Transverse colon (tissue), 4 donors: ENCODE data around the gene MEGF11. TPM values are rescaled to one million over a fixed set of nuclear protein-coding genes. Genes with fewer than 3 reads are reported as not detected.

Experiments
- DNase-seq: peaks from one replicate; pipeline ENCODE4 v3.0.0-alpha.2; 2019
- H3K27ac ChIP-seq, 4 donors: fragments of 200-600 bp; sonication (generic); 2 replicates each; pipeline ENCODE4 v1.5.1; 2016 to 2018; ENCODE audit warnings: inconsistent platforms in 4 of 4
- H3K27me3 ChIP-seq: fragments of 200-600 bp; sonication (generic); 2 replicates; pipeline ENCODE4 v1.5.1; 2017; ENCODE audit warnings: inconsistent platforms
- H3K36me3 ChIP-seq, 4 donors: fragments of 200-600 bp; sonication (generic); 2 replicates each; pipeline ENCODE4 v1.5.1; 2017 to 2019; ENCODE audit warnings: inconsistent platforms in 4 of 4
- H3K4me1 ChIP-seq, 4 donors: fragments of 200-600 bp; sonication (generic); 2 replicates each; pipeline ENCODE4 v1.5.1; 2017 to 2020; ENCODE audit warnings: inconsistent platforms in 4 of 4
- H3K4me3 ChIP-seq, 4 donors: fragments of 200-600 bp; sonication (generic); 1 replicate in 1 of 4; 2 replicates in 3 of 4; pipeline versions ENCODE4 v1.5.1 to v1.6.1; 2017 to 2019; ENCODE audit warnings: inconsistent platforms in 4 of 4
- H3K9me3 ChIP-seq, 2 donors: fragments of 200-600 bp; sonication (generic); 2 replicates each; pipeline ENCODE4 v1.5.1; 2017 to 2019; ENCODE audit warnings: inconsistent platforms in 2 of 2
- EP300 ChIP-seq: sonication (generic); formaldehyde crosslinking; IDR thresholded peaks from one replicate; pipeline ENCODE4 v1.6.1; 2017; ENCODE audit warnings: antibody characterized with exemption, low read depth
- POLR2A ChIP-seq: fragments of 450-650 bp; IDR thresholded peaks from one replicate; pipeline ENCODE4 v1.6.1; 2016; ENCODE audit warnings: antibody characterized with exemption, mild to moderate bottlenecking, moderate library complexity
- POLR2AphosphoS5 ChIP-seq, 3 donors: sonication (generic); formaldehyde crosslinking; IDR thresholded peaks; one replicate each; pipeline ENCODE4 v1.6.1; 2016; ENCODE audit warnings: antibody characterized with exemption in 3 of 3
- WGBS, 2 donors: methylation state at CpG; one replicate each; pipeline ENCODE4 v1.1.5; 2018; ENCODE audit warnings: low coverage in 1 of 2; 5-methylcytosine and 5-hydroxymethylcytosine counted together
- in situ Hi-C, 4 donors: fragments of 200-750 bp; cut with MboI; loops; one replicate each; pipeline versions ENCODE4 v1.15.0 to v1.15.1; 2017; ENCODE audit warnings: low sequenced_read_pairs in 3 of 4, low pct_ligation_motif_present in 1 of 4, low pct_unique_long_range_greater_than_20kb in 1 of 4
- intact Hi-C: fragments of 100-400 bp; cut with DNase I; formaldehyde crosslinking; loops from one replicate; pipeline ENCODE4 v1.15.1; 2023; ENCODE audit warnings: low total_unique reads
- total RNA-seq, 4 donors: library from RNA; depleted of rRNA; stranded (reverse); fragments of >200 nt; gene quantifications; one replicate each; pipeline ENCODE4 v1.1.0, GENCODE V29; 2016
- TF ChIP-seq, protein P1 (sequence below), 5 experiments: fragments of 200-600 bp in 3 of 5; fragments of 450-650 bp in 2 of 5; sonication (generic) in 3 of 5; IDR thresholded peaks; 1 replicate in 2 of 5; 2 replicates in 3 of 5; pipeline ENCODE4 v1.5.1; 2016 to 2017; ENCODE audit warnings: antibody characterized with exemption in 5 of 5, inconsistent platforms in 3 of 5, mild to moderate bottlenecking in 2 of 5, moderate library complexity in 1 of 5

Gene MEGF11
- total RNA-seq, 4 donors from 2014 or later, result 0.16 TPM; not detected in 3

DNA sequence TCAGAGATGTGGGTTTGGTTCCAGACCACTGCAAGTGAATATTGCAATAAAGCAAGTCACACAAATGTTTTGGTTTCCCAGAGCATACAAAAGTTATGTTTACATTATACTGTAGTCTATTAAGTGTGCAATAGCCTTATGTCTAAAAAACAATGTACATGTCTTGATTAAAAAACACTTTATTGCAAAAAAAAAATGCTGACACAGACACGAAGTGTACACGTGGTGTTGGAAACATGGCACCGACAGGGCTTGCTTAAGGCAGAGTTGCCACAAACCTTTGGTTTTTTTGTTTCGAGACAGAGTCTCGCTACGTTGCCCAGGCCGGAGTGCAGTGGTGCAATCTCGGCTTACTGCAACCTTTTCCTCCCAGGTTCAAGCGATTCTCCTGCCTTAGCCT lies 334.2 kb downstream of the MEGF11 start:
- intact Hi-C loops, result no loop called here
- peaks cover 0 to 6% (median 0%) of the 10 kb centered on the region in 4 donors for H3K4me1 ChIP-seq
- no peak overlapping the region for H3K27ac ChIP-seq
- no peaks in the 10 kb centered on the region for H3K9me3 ChIP-seq
- no peaks in the 10 kb centered on the region for H3K27me3 ChIP-seq
- no peaks in the 10 kb centered on the region for H3K36me3 ChIP-seq
- TF ChIP-seq, protein P1, sequence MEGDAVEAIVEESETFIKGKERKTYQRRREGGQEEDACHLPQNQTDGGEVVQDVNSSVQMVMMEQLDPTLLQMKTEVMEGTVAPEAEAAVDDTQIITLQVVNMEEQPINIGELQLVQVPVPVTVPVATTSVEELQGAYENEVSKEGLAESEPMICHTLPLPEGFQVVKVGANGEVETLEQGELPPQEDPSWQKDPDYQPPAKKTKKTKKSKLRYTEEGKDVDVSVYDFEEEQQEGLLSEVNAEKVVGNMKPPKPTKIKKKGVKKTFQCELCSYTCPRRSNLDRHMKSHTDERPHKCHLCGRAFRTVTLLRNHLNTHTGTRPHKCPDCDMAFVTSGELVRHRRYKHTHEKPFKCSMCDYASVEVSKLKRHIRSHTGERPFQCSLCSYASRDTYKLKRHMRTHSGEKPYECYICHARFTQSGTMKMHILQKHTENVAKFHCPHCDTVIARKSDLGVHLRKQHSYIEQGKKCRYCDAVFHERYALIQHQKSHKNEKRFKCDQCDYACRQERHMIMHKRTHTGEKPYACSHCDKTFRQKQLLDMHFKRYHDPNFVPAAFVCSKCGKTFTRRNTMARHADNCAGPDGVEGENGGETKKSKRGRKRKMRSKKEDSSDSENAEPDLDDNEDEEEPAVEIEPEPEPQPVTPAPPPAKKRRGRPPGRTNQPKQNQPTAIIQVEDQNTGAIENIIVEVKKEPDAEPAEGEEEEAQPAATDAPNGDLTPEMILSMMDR (IDR thresholded peaks at IDR 0.05), result no peak
- TF ChIP-seq POLR2A (no peak), EP300 (no peak), POLR2AphosphoS5 (IDR thresholded peaks at IDR 0.05) (no peak)
- H3K4me3 ChIP-seq, result no peak overlapping the region
- DNase-seq, result no peak
- 90 to 92% methylated on average over 7 to 9 of the region's 9 CpGs for WGBS, 2 donors
- in situ Hi-C loops, result no loop called here

DNA sequence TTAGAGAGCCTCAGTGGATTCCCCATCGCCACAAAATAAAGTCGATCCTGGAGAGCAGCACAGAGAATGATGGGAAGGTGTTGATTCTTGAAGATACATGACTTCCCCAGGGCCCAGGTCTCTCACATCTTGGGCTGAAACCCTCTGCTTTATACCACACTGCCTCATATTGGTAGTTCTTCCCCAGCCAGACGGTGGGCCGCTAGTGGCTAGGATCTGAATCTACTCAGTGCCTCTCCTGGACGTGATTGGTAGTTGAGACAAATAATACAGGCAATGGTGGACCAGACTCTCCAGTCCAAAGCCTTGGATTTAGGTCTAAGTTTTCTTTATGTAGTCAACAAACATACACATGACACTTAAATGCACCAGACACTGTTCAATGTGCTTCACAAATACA lies 334.6 kb downstream of the MEGF11 start:
- intact Hi-C loops, result no loop called here
- TF ChIP-seq, protein P1 (IDR thresholded peaks at IDR 0.05), result no peak
- no peak for TF ChIP-seq POLR2A
- no peak for TF ChIP-seq POLR2AphosphoS5 (IDR thresholded peaks at IDR 0.05)
- TF ChIP-seq EP300, result no peak
- H3K27me3 ChIP-seq, result no peaks in the 10 kb centered on the region

DNA sequence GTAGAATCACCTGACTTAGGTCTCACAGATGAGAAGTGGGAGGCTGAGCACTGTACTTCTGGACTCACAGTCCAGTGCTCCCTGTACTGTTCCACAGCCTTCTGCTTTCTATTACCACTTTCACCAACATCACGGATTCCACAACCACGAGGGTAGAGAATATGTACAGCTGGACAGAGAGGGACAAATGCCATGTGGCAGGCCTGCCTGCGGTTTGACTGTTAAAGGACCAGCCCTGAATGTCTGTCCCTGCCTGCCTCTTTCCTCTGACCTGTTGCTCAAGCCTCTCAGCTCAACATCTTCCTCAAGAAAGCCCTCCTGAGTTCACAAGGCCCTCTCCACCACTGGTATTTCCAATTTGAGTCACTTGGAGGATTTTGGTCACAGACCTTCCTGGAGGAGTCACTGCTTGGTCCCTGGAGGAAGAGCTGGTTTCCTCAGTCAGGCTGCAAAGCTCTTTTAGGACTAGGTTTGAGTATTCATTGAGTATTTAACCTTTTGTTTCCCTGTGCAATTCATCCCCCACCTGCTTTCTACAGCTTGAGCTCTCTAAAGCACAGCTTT lies 335.1 kb downstream of the MEGF11 start:
- Histone ChIP-seq H3K27ac (no peak overlapping the region), H3K4me3 (no peak overlapping the region), H3K27me3 (no peaks in the 10 kb centered on the region), H3K4me1 (peaks cover 0 to 6% (median 0%) of the 10 kb centered on the region in 4 donors), H3K36me3 (no peaks in the 10 kb centered on the region), H3K9me3 (no peaks in the 10 kb centered on the region)
- TF ChIP-seq, protein P1 (IDR thresholded peaks at IDR 0.05), result no peak
- TF ChIP-seq POLR2A (no peak), EP300 (no peak), POLR2AphosphoS5 (IDR thresholded peaks at IDR 0.05) (no peak)
- in situ Hi-C loops, result no loop called here
- 78% methylated on average over 3 of the region's 3 CpGs; no CpG with 5 or more reads in 1 of the 2 donors for WGBS, 2 donors
- intact Hi-C loops, result no loop called here
- DNase-seq, result no peak

More for the DNA sequence above, 334.6 kb downstream of the MEGF11 start:
- Histone ChIP-seq H3K9me3 (no peaks in the 10 kb centered on the region), H3K27ac (no peak overlapping the region), H3K4me3 (no peak overlapping the region), H3K4me1 (peaks cover 0 to 6% (median 0%) of the 10 kb centered on the region in 4 donors), H3K36me3 (no peaks in the 10 kb centered on the region)
- DNase-seq, result no peak
- in situ Hi-C loops, result no loop called here
- 95% methylated on average over 5 of the region's 5 CpGs; no CpG with 5 or more reads in 1 of the 2 donors for WGBS, 2 donors

DNA sequence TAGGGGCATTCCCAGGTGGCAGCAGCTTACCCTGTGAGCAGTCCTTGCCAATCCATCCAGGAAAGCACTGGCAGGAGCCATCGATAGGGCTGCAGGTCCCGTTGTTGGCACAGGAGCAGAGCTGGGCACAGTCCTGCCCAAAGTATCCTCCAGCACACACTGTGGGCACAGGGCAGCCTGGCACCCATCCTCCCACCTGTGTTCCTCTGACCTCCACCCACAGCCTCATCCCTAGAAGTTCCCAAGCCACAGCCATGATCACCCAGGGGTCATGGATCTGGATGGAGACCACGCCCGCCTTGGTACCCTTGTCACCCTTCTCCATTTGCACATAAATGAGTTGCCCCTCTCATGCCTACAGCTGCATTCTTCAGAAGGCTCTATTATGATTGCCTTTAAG lies 335.6 kb downstream of the MEGF11 start:
- H3K4me1 ChIP-seq, result peaks cover 0 to 6% (median 0%) of the 10 kb centered on the region in 4 donors
- no peak for TF ChIP-seq EP300
- TF ChIP-seq, protein P1 (IDR thresholded peaks at IDR 0.05), result no peak
- no peak for TF ChIP-seq POLR2A
- TF ChIP-seq POLR2AphosphoS5 (IDR thresholded peaks at IDR 0.05), result no peak
- intact Hi-C loops, result no loop called here
- in situ Hi-C loops, result no loop called here
- no peaks in the 10 kb centered on the region for H3K27me3 ChIP-seq
- WGBS, 2 donors, result 96% methylated on average over 4 of the region's 4 CpGs; no CpG with 5 or more reads in 1 of the 2 donors
- no peaks in the 10 kb centered on the region for H3K36me3 ChIP-seq
- H3K27ac ChIP-seq, result no peak overlapping the region
- no peaks in the 10 kb centered on the region for H3K9me3 ChIP-seq
- DNase-seq, result no peak
- no peak overlapping the region for H3K4me3 ChIP-seq
